ENCODE measurements around the gene CLSTN1. TPM values are rescaled to one million over a fixed set of nuclear protein-coding genes. Genes with fewer than 3 reads are reported as not detected.

The CLSTN1 gene
- total and polyA plus RNA-seq, 2 donors (not counting 1 experiment from before 2014, with no cell fraction given): 34.9 to 81.4 TPM

GRCh38 chr1:9717193-9718005 is 106.4 kb downstream of the CLSTN1 start:
- no peaks in the 10 kb centered on the region for H3K27me3 ChIP-seq (replicated peaks in 1 of 4; ENCODE audit: control extremely low read depth in 1 of 4, control insufficient read depth in 3 of 4, insufficient read depth in 4 of 4, low read length in 3 of 4)
- Mint-ChIP-seq H3K4me3 (peak overlapping the region; percentile 81), H3K9me3 (ENCODE audit: insufficient read depth) (no peaks in the 10 kb centered on the region), H3K27ac (peak overlapping the region; percentile 95), H3K27me3 (no peaks in the 10 kb centered on the region), H3K4me1 (peaks cover 38% of the 10 kb centered on the region)
- ATAC-seq (ENCODE audit: low read depth) (peak; percentile 85), DNase-seq (peak; percentile 94)
- H3K4me2 ChIP-seq (replicated peaks; ENCODE audit: low read depth, low read length, poor library complexity, severe bottlenecking): peak overlapping the region; percentile 79
- H3K36me3 ChIP-seq (replicated peaks in 1 of 2; ENCODE audit: control extremely low read depth in 1 of 2, control insufficient read depth in 1 of 2, extremely low read depth in 1 of 2, insufficient read depth in 2 of 2, low read length in 1 of 2): peaks cover 0 to 93% of the 10 kb centered on the region in 2 experiments
- H3K27ac ChIP-seq (ENCODE audit: low read length in 2 of 2): peak overlapping the region; percentile 90 to 96
- peak overlapping the region; percentile 56 for H3K9ac ChIP-seq (ENCODE audit: low read length)
- peaks cover 0 to 4% (median 0%) of the 10 kb centered on the region in 3 donors for H3K9me3 ChIP-seq (ENCODE audit: control extremely low read depth in 1 of 3, control insufficient read depth in 2 of 3, insufficient read depth in 1 of 3, low read length in 2 of 3)
- H4K20me1 ChIP-seq (ENCODE audit: control insufficient read depth, insufficient read depth, low read length, poor library complexity, severe bottlenecking): peaks cover 39% of the 10 kb centered on the region
- peak overlapping the region in 4 of 5 experiments; percentile 38 to 61 (median 50) for H3K4me3 ChIP-seq (ENCODE audit: control extremely low read depth in 1 of 5, extremely low read depth in 1 of 5, insufficient read depth in 1 of 5, low read depth in 2 of 5, low read length in 4 of 5)
- peaks cover 88% of the 10 kb centered on the region for H3K79me2 ChIP-seq (ENCODE audit: control insufficient read depth, insufficient read depth, low read length)
- peaks cover 54 to 69% of the 10 kb centered on the region in 2 donors for H3K4me1 ChIP-seq (ENCODE audit: control insufficient read depth in 2 of 2, insufficient read depth in 2 of 2, low read length in 2 of 2)
- TF ChIP-seq EZH2 (IDR thresholded peaks at IDR 0.05; ENCODE audit: borderline replicate concordance, insufficient read depth, low read depth, low read length, poor library complexity, severe bottlenecking) (no peak), CTCF (IDR thresholded peaks at IDR 0.05) (peak; percentile 12)
- intact Hi-C loops (cut with micrococcal nuclease): loop anchor here (1.0 to 2.0 kb wide), 4 partner anchors 31 to 90 kb away; partner anchors contain the start of gene PIK3CD
- POLR2A ChIA-PET: interaction anchor here (0.6 to 3.8 kb wide), 4 partner anchors 31 to 90 kb away, joined by 4 to 52 read pairs (median 28); partner anchors contain the start of gene PIK3CD
- no peak overlapping the region for H2AFZ ChIP-seq (ENCODE audit: insufficient read depth, low read depth, low read length, poor library complexity, severe bottlenecking)
- WGBS (ENCODE audit: insufficient coverage): 3% methylated on average over 20 of the region's 25 CpGs
- CTCF ChIA-PET: interaction anchor here (0.7 to 5.9 kb wide), 10 partner anchors 10 to 102 kb away, joined by 3 to 78 read pairs (median 4); no protein-coding TSS in a partner anchor

Data from B cell (primary cell).